Natural killer cell (primary cell): ENCODE results near the gene ADAMTS17. TPM values are rescaled to one million over a fixed set of nuclear protein-coding genes. Genes with fewer than 3 reads are reported as not detected.

ENCODE experiments used
- ATAC-seq, 3 donors: fragments of 150-1000 bp in 2 of 3; fragments of 200-7000 bp in 1 of 3; cut with Tn5 transposase; 1 replicate in 1 of 3; 2 replicates in 2 of 3; pipeline ENCODE4 v1.10.0; 2021; ENCODE audit warnings: mild to moderate bottlenecking in 2 of 3, moderate library complexity in 2 of 3
- DNase-seq, 2 donors: peaks; one replicate each; pipeline versions ENCODE4 v3.0.0 to v3.0.0-alpha.2; 2013 to 2021; ENCODE audit warnings: mixed read lengths in 1 of 2
- H3K27ac ChIP-seq: one replicate; pipeline ENCODE4 v1.5.1; 2013; ENCODE audit warnings: mild to moderate bottlenecking, low read length
- H3K27me3 ChIP-seq: one replicate; pipeline ENCODE4 v1.6.1; 2013; ENCODE audit warnings: low read length; ENCODE audit not compliant: control insufficient read depth, insufficient read depth
- H3K36me3 ChIP-seq: one replicate; pipeline ENCODE4 v1.6.1; 2013; ENCODE audit warnings: low read length; ENCODE audit not compliant: control insufficient read depth, insufficient read depth
- H3K4me1 ChIP-seq: one replicate; pipeline ENCODE4 v1.6.1; 2013; ENCODE audit warnings: low read length; ENCODE audit not compliant: control insufficient read depth, insufficient read depth
- H3K4me3 ChIP-seq: one replicate; pipeline ENCODE4 v1.5.1; 2013; ENCODE audit warnings: low read length
- H3K9me3 ChIP-seq: one replicate; pipeline ENCODE4 v1.6.1; 2013; ENCODE audit warnings: low read length; ENCODE audit not compliant: control insufficient read depth, insufficient read depth
- H3K27ac Mint-ChIP-seq, 2 donors: one replicate each; pipeline ENCODE4 v1.8.0; 2022; ENCODE audit warnings: mild to moderate bottlenecking in 2 of 2, mixed read lengths in 2 of 2, moderate library complexity in 1 of 2
- H3K27me3 Mint-ChIP-seq, 2 donors: one replicate each; pipeline ENCODE4 v1.8.0; 2022; ENCODE audit warnings: low read depth in 2 of 2, mixed read lengths in 2 of 2
- H3K36me3 Mint-ChIP-seq: one replicate; pipeline ENCODE4 v1.8.0; 2022; ENCODE audit warnings: mixed read lengths
- H3K4me1 Mint-ChIP-seq, 2 donors: one replicate each; pipeline ENCODE4 v1.8.0; 2022; ENCODE audit warnings: mixed read lengths in 2 of 2
- H3K4me3 Mint-ChIP-seq: one replicate; pipeline ENCODE4 v1.8.0; 2022; ENCODE audit warnings: mild to moderate bottlenecking, moderate library complexity, mixed read lengths
- H3K9me3 Mint-ChIP-seq, 2 donors: one replicate each; pipeline ENCODE4 v1.8.0; 2022; ENCODE audit warnings: mixed read lengths in 2 of 2
- CTCF ChIP-seq: fragments of 200-600 bp; IDR thresholded peaks from one replicate; pipeline ENCODE4 v1.8.0; 2022; ENCODE audit warnings: antibody characterized with exemption
- WGBS: methylation state at CpG from one replicate; pipeline ENCODE4 v1.1.7; 2013; ENCODE audit warnings: missing lambda C conversion rate; ENCODE audit not compliant: insufficient coverage; 5-methylcytosine and 5-hydroxymethylcytosine counted together
- intact Hi-C: fragments of 100-400 bp; cut with micrococcal nuclease; formaldehyde crosslinking; loops from one replicate; pipeline ENCODE4 v1.14.2; 2022
- total RNA-seq, 4 donors: library from RNA; stranded (reverse); fragments of 120-200 nt in 1 of 4; gene quantifications; one replicate each; pipeline versions ENCODE4 v1.2.3 to v1.2.4, GENCODE V29; 2013 to 2022

The ADAMTS17 gene
- total RNA-seq, 3 donors from 2014 or later (not counting 1 experiment from before 2014, with no cell fraction given) = 4.8 to 9.5 (median 5.3) TPM

- Histone ChIP-seq H3K9me3 (no peaks in the 10 kb centered on the region), H3K4me3 (no peak overlapping the region), H3K27ac (no peak overlapping the region), H3K4me1 (no peaks in the 10 kb centered on the region), H3K27me3 (no peaks in the 10 kb centered on the region), H3K36me3 (no peaks in the 10 kb centered on the region)
- Mint-ChIP-seq H3K4me3 (peak overlapping the region; percentile 9), H3K36me3 (no peaks in the 10 kb centered on the region), H3K27me3 (peaks cover 0 to 3% of the 10 kb centered on the region in 2 donors), H3K27ac (peak overlapping the region; percentile 47 to 79), H3K9me3 (no peaks in the 10 kb centered on the region), H3K4me1 (peaks cover 0 to 9% of the 10 kb centered on the region in 2 donors)
- DNase-seq (no peak), ATAC-seq (peak; percentile 72 to 95 (median 85))
- intact Hi-C loops = no loop called here
- no peak for TF ChIP-seq CTCF
- WGBS = 73% methylated on average over 20 of the region's 21 CpGs
Observed at GRCh38 chr15:100247228-100248225, 94.2 kb downstream of the ADAMTS17 start.

GRCh38 chr15:100245855-100246254 is 95.9 kb downstream of the ADAMTS17 start:
- TF ChIP-seq CTCF = no peak
- Histone ChIP-seq H3K27ac (no peak overlapping the region), H3K9me3 (no peaks in the 10 kb centered on the region), H3K4me1 (no peaks in the 10 kb centered on the region), H3K4me3 (no peak overlapping the region), H3K27me3 (no peaks in the 10 kb centered on the region), H3K36me3 (no peaks in the 10 kb centered on the region)
- H3K27me3 Mint-ChIP-seq = peaks cover 0 to 3% of the 10 kb centered on the region in 2 donors
- intact Hi-C loops = no loop called here
- no peak for ATAC-seq
- no peak overlapping the region for H3K4me3 Mint-ChIP-seq
- H3K36me3 Mint-ChIP-seq = no peaks in the 10 kb centered on the region
- DNase-seq = no peak
- H3K9me3 Mint-ChIP-seq = no peaks in the 10 kb centered on the region
- peaks cover 0 to 9% of the 10 kb centered on the region in 2 donors for H3K4me1 Mint-ChIP-seq
- no peak overlapping the region for H3K27ac Mint-ChIP-seq
- WGBS = 78% methylated on average over 10 of the region's 11 CpGs

GRCh38 chr15:100245487-100245820 is 96.3 kb downstream of the ADAMTS17 start:
- H3K36me3 Mint-ChIP-seq = no peaks in the 10 kb centered on the region

More at GRCh38 chr15:100245487-100245820, 96.3 kb downstream of the ADAMTS17 start:
- 84% methylated on average over 2 of the region's 2 CpGs for WGBS
- H3K36me3 ChIP-seq = no peaks in the 10 kb centered on the region
- no peak for TF ChIP-seq CTCF
- no peaks in the 10 kb centered on the region for H3K27me3 ChIP-seq
- H3K4me1 ChIP-seq = no peaks in the 10 kb centered on the region
- ATAC-seq (no peak), DNase-seq (no peak)
- no peak overlapping the region for H3K27ac ChIP-seq
- Mint-ChIP-seq H3K9me3 (no peaks in the 10 kb centered on the region), H3K27ac (no peak overlapping the region), H3K27me3 (peaks cover 0 to 3% of the 10 kb centered on the region in 2 donors), H3K4me1 (peaks cover 0 to 9% of the 10 kb centered on the region in 2 donors), H3K4me3 (no peak overlapping the region)
- intact Hi-C loops = no loop called here
- H3K4me3 ChIP-seq = no peak overlapping the region
- no peaks in the 10 kb centered on the region for H3K9me3 ChIP-seq
